Motor neuron (in vitro differentiated cells): ENCODE data around the gene DEK. TPM values are rescaled to one million over a fixed set of nuclear protein-coding genes. Genes with fewer than 3 reads are reported as not detected.
"Not testable (repeated sequence)": the region's sequence is repeated elsewhere in the genome, so short reads cannot be mapped to it uniquely, and the experiment has no call there.

Experiments used
- ATAC-seq, 8 experiments: fragments of 200-7000 bp; cut with Tn5 transposase; replicated peaks in 6 of 8; 2 replicates each; pipeline ENCODE4 v1.8.0; 2021; ENCODE audit warnings: mild to moderate bottlenecking in 8 of 8, moderate library complexity in 8 of 8
- H3K27ac ChIP-seq, 2 donors: fragments of 250-450 bp; sonication (Bioruptor Pico); 2 replicates each; pipeline ENCODE4 v1.9.0; 2021; ENCODE audit warnings: antibody characterized with exemption in 2 of 2, mild to moderate bottlenecking in 2 of 2, moderate library complexity in 1 of 2
- H3K4me1 ChIP-seq, 2 donors: fragments of 250-450 bp; sonication (Bioruptor Pico); replicated peaks in 1 of 2; 2 replicates each; pipeline ENCODE4 v1.6.1; 2021; ENCODE audit warnings: antibody characterized with exemption in 2 of 2, mild to moderate bottlenecking in 2 of 2, moderate library complexity in 1 of 2
- H3K4me3 ChIP-seq, 5 donors: fragments of 250-450 bp; sonication (Bioruptor Pico); 2 replicates each; pipeline ENCODE4 v1.9.0; 2021; ENCODE audit warnings: antibody characterized with exemption in 5 of 5, mild to moderate bottlenecking in 5 of 5, moderate library complexity in 4 of 5
- WGBS, 10 experiments: fragments of 450-650 bp; shearing (Covaris generic); methylation state at CpG; one replicate each; pipeline ENCODE4 v1.0.0; 2022; 5-methylcytosine and 5-hydroxymethylcytosine counted together
- in situ Hi-C, 9 experiments: fragments of 400-800 bp; cut with MboI; loops; one replicate each; pipeline ENCODE4 v1.15.0; 2021; ENCODE audit warnings: low sequenced_read_pairs in 9 of 9, low pct_unique_long_range_greater_than_20kb in 2 of 9; ENCODE audit not compliant: unreplicated experiment in 9 of 9
- total RNA-seq, 8 experiments: library from RNA; unstranded; fragments of 300-600 nt; gene quantifications; 2 replicates each; pipeline versions ENCODE4 v1.2.3 to v1.2.4, GENCODE V29; 2022

The DEK gene
- total RNA-seq, 8 experiments from 2014 or later = 23.6 to 156 (median 58.8) TPM

DNA sequence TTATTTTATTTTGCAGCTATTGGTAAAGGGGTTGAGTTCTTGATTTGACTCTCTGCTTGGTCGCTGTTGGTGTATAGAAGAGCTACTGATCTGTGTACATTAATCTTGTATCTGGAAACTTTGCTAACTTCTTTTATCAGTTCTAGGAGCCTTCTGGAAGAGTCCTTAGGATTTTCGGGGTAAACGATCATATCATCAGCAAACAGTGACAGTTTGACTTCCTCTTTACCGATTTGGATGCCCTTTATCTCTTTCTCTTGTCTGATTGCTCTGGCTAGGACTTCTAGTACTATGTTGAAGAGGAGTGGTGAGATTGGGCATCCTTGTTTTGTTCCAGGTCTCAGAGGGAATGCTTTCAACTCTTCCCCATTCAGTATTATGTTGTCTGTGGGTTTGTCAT lies 88.1 kb downstream of the DEK start:
- 60 to 100% (median 89%) methylated on average over 1 to 4 of the region's 4 CpGs; no CpG with 5 or more reads in 1 of the 10 experiments for WGBS, 10 experiments
- ATAC-seq, in situ Hi-C loops, H3K4me3 ChIP-seq, H3K4me1 ChIP-seq, H3K27ac ChIP-seq: not testable (repeated sequence)

Other genes with a start within 250 kb of the DEK start
- gene NHLRC1, start 141.9 kb downstream of the DEK start, total RNA-seq = 1 to 10 TPM in 6 of 8 experiments, under 1 TPM in 2; 0.25 to 2.4 (median 1.6) TPM
- 10 to 100 TPM in 4 of 8 experiments, 1 to 10 TPM in 4; 6.7 to 24.3 (median 13.7) TPM for gene TPMT, start 109.5 kb downstream of the DEK start, total RNA-seq
- 10 to 100 TPM; 11.9 to 28.1 (median 17.9) TPM for gene KDM1B, start 109.1 kb downstream of the DEK start, total RNA-seq
- gene RNF144B, start 122.8 kb upstream of the DEK start, total RNA-seq = 1 to 10 TPM in 2 of 8 experiments, under 1 TPM in 6; 0.11 to 6.2 (median 0.51) TPM